GM19455 (cell line): Measurements from ENCODE around the gene RPL22L1.
"Not testable (repeated sequence)": the region's sequence is repeated elsewhere in the genome, so short reads cannot be mapped to it uniquely, and the experiment has no call there.

Experiments
- ATAC-seq: cut with Tn5 transposase; IDR thresholded peaks from one replicate; pipeline ENCODE4 v1.9.1; 2021; ENCODE audit not compliant: unreplicated experiment

RPL22L1 gene

GRCh38 chr3:170869645-170870593, at the start of gene RPL22L1:
Gene RPL22L1, minus strand, starts transcription at chr3:170870195. Its CDS starts 28 bp downstream, at chr3:170870167.
- ATAC-seq, result peak; percentile 95

- ATAC-seq, result no peak
Measured at GRCh38 chr3:170918715-170919114, 48.7 kb upstream of the RPL22L1 start.

GRCh38 chr3:170914690-170915089, 44.7 kb upstream of the RPL22L1 start:
- ATAC-seq, result no peak

- ATAC-seq, result no peak
Measured at GRCh38 chr3:170914212-170914611, 44.2 kb upstream of the RPL22L1 start.

- no peak for ATAC-seq
Measured at GRCh38 chr3:170911051-170911450, 41.1 kb upstream of the RPL22L1 start.

- ATAC-seq, result no peak
Measured at GRCh38 chr3:170910542-170910941, 40.5 kb upstream of the RPL22L1 start.

- ATAC-seq, result no peak
Measured at GRCh38 chr3:170909129-170909903, 39.3 kb upstream of the RPL22L1 start.

- ATAC-seq, result peak; percentile 94
Measured at GRCh38 chr3:170908235-170909116, 38.5 kb upstream of the RPL22L1 start, which contains the start of gene EIF5A2. Gene EIF5A2, minus strand, starts transcription at chr3:170908637. Its CDS starts 831 bp downstream, at chr3:170907806.

- no peak for ATAC-seq
Measured at GRCh38 chr3:170907637-170908234, 37.7 kb upstream of the RPL22L1 start.

GRCh38 chr3:170905862-170906261, 35.9 kb upstream of the RPL22L1 start:
- no peak for ATAC-seq

- no peak for ATAC-seq
Measured at GRCh38 chr3:170903123-170903522, 33.1 kb upstream of the RPL22L1 start.

- no peak for ATAC-seq
Measured at GRCh38 chr3:170899455-170899854, 29.5 kb upstream of the RPL22L1 start.

GRCh38 chr3:170897978-170898377, 28.0 kb upstream of the RPL22L1 start:
- no peak for ATAC-seq

GRCh38 chr3:170897199-170897598, 27.2 kb upstream of the RPL22L1 start:
- ATAC-seq, result not testable (repeated sequence)

- ATAC-seq, result no peak
Measured at GRCh38 chr3:170896781-170897180, 26.8 kb upstream of the RPL22L1 start.

GRCh38 chr3:170896333-170896732, 26.3 kb upstream of the RPL22L1 start:
- not testable (repeated sequence) for ATAC-seq

- no peak for ATAC-seq
Measured at GRCh38 chr3:170893895-170894294, 23.9 kb upstream of the RPL22L1 start.

GRCh38 chr3:170889630-170890029, 19.6 kb upstream of the RPL22L1 start:
- ATAC-seq, result no peak

- no peak for ATAC-seq
Measured at GRCh38 chr3:170889132-170889531, 19.1 kb upstream of the RPL22L1 start.
